ENCODE data around the gene NMT1. TPM values are rescaled to one million over a fixed set of nuclear protein-coding genes. Genes with fewer than 3 reads are reported as not detected.
A peak's percentile ranks its signal among the peaks of the same experiment; 100 is the strongest.

NMT1 gene
- 10 to 100 TPM; 53.2 to 73.3 (median 65.9) TPM for total RNA-seq

GRCh38 chr17:45060797-45061605 is at the start of gene NMT1:
TSS of gene NMT1 (plus strand) at chr17:45061317. CDS start at chr17:45061330, 13 bp downstream.
- Histone ChIP-seq H3K9me3 (no peaks in the 10 kb centered on the region), H3K27ac (peak within 1 kb of the TSS; percentile 87), H3K4me3 (peak within 1 kb of the TSS; percentile 71), H3K27me3 (no peaks in the 10 kb centered on the region), H3K4me1 (peaks cover 54% of the 10 kb centered on the region), H3K36me3 (no peaks in the 10 kb centered on the region)
- WGBS = under 1% methylated on average over 44 of the region's 50 CpGs
- peak; percentile 99 for DNase-seq (ENCODE audit: low spot score in 2 of 2)
- TF ChIP-seq POLR2AphosphoS5 (IDR thresholded peaks at IDR 0.05) (peak; percentile 50 to 90 (median 89)), EP300 (IDR thresholded peaks at IDR 0.05) (no peak), CTCF (IDR thresholded peaks at IDR 0.05) (no peak), POLR2A (IDR thresholded peaks at IDR 0.05) (peak; percentile 72 to 85)

GRCh38 chr17:45011767-45012166 is 49.4 kb upstream of the NMT1 start:
- Histone ChIP-seq H3K9me3 (no peaks in the 10 kb centered on the region), H3K27ac (no peak overlapping the region), H3K4me3 (no peak overlapping the region), H3K36me3 (no peaks in the 10 kb centered on the region), H3K27me3 (no peaks in the 10 kb centered on the region), H3K4me1 (no peaks in the 10 kb centered on the region)
- no peak for DNase-seq (ENCODE audit: low spot score in 2 of 2)
- TF ChIP-seq CTCF (IDR thresholded peaks at IDR 0.05) (no peak), POLR2AphosphoS5 (IDR thresholded peaks at IDR 0.05) (no peak), POLR2A (IDR thresholded peaks at IDR 0.05) (no peak), EP300 (IDR thresholded peaks at IDR 0.05) (no peak)
- 94% methylated on average over 1 of the region's 1 CpG for WGBS

- 74% methylated on average over 14 of the region's 17 CpGs for WGBS
- H3K27me3 ChIP-seq = no peaks in the 10 kb centered on the region
- TF ChIP-seq POLR2AphosphoS5 (IDR thresholded peaks at IDR 0.05) (no peak), EP300 (IDR thresholded peaks at IDR 0.05) (no peak), CTCF (IDR thresholded peaks at IDR 0.05) (no peak), POLR2A (IDR thresholded peaks at IDR 0.05) (no peak)
- no peak for DNase-seq (ENCODE audit: low spot score in 2 of 2)
- H3K4me3 ChIP-seq = no peak overlapping the region
- peaks cover 5% of the 10 kb centered on the region for H3K4me1 ChIP-seq
- no peak overlapping the region for H3K27ac ChIP-seq
- no peaks in the 10 kb centered on the region for H3K36me3 ChIP-seq
- no peaks in the 10 kb centered on the region for H3K9me3 ChIP-seq
Observed at GRCh38 chr17:45013021-45013997, 47.8 kb upstream of the NMT1 start.

GRCh38 chr17:45016237-45016636 is 44.9 kb upstream of the NMT1 start:
- no peaks in the 10 kb centered on the region for H3K27me3 ChIP-seq
- H3K27ac ChIP-seq = no peak overlapping the region
- no peaks in the 10 kb centered on the region for H3K9me3 ChIP-seq
- no peak for TF ChIP-seq CTCF (IDR thresholded peaks at IDR 0.05)
- TF ChIP-seq POLR2A (IDR thresholded peaks at IDR 0.05) = no peak
- no peak for TF ChIP-seq EP300 (IDR thresholded peaks at IDR 0.05)
- no peak for TF ChIP-seq POLR2AphosphoS5 (IDR thresholded peaks at IDR 0.05)
- 66% methylated on average over 7 of the region's 7 CpGs for WGBS
- H3K36me3 ChIP-seq = no peaks in the 10 kb centered on the region
- no peak overlapping the region for H3K4me3 ChIP-seq
- no peak for DNase-seq (ENCODE audit: low spot score in 2 of 2)
- H3K4me1 ChIP-seq = peaks cover 31% of the 10 kb centered on the region

Data from suprapubic skin (tissue), 4 donors.